HUES64 (cell line): Measurements from ENCODE around the gene COX5A.
"Not testable (repeated sequence)": the region's sequence is repeated elsewhere in the genome, so short reads cannot be mapped to it uniquely, and the experiment has no call there.

Experiments used
- H3K27ac ChIP-seq: 2 replicates; pipeline ENCODE4 v1.7.0; 2013; ENCODE audit warnings: low read depth, low read length, inconsistent platforms
- H3K27me3 ChIP-seq: 2 replicates; pipeline ENCODE4 v1.6.1; 2013; ENCODE audit warnings: mild to moderate bottlenecking, low read length; ENCODE audit not compliant: insufficient read depth
- H3K36me3 ChIP-seq: 2 replicates; pipeline ENCODE4 v1.6.1; 2013; ENCODE audit warnings: mild to moderate bottlenecking, low read length; ENCODE audit not compliant: insufficient read depth
- H3K4me1 ChIP-seq: 2 replicates; pipeline ENCODE4 v1.6.1; 2013; ENCODE audit warnings: mild to moderate bottlenecking, low read length, moderate library complexity; ENCODE audit not compliant: insufficient read depth
- H3K4me3 ChIP-seq: 2 replicates; pipeline ENCODE4 v1.5.1; 2013; ENCODE audit warnings: mild to moderate bottlenecking, low read length, moderate library complexity
- H3K9ac ChIP-seq: 2 replicates; pipeline ENCODE4 v1.6.1; 2013; ENCODE audit warnings: mild to moderate bottlenecking, low read depth, low read length
- H3K9me3 ChIP-seq: 2 replicates; pipeline ENCODE4 v1.6.1; 2013; ENCODE audit warnings: low read depth, low read length; ENCODE audit not compliant: insufficient read depth
- WGBS: fragments of 150-250, 120-280 bp; methylation state at CpG from one replicate; pipeline ENCODE4 v1.1.7; 2013; ENCODE audit warnings: missing lambda C conversion rate; 5-methylcytosine and 5-hydroxymethylcytosine counted together

COX5A gene

DNA sequence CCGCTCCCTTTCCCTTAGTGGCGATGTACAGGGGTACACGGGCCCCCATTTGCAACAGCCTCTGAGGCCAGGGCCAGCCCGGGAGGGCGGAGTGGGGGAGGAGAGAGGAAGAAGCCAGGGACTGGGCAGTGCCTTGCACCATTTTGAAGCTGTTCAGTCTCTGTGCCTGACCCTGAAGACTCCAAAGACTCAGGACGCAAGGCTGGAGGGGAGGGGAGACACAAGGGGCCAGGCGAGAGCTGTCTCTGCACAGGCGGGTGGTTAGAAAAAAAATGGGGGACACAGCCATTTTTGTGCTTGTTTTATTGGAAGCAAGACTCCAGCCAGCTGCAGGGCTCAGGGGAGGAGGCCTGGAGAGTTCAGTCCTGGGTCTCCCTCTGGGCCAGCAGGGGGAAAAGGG lies 17.1 kb upstream of the COX5A start:
- peak overlapping the region; percentile 62 for H3K4me3 ChIP-seq
- H3K27ac ChIP-seq, result no peak overlapping the region
- peaks cover 48% of the 10 kb centered on the region for H3K27me3 ChIP-seq
- no peaks in the 10 kb centered on the region for H3K9me3 ChIP-seq
- H3K9ac ChIP-seq, result no peak overlapping the region
- no peaks in the 10 kb centered on the region for H3K36me3 ChIP-seq
- peaks cover 25% of the 10 kb centered on the region for H3K4me1 ChIP-seq
- WGBS, result 68% methylated on average over 8 of the region's 8 CpGs

DNA sequence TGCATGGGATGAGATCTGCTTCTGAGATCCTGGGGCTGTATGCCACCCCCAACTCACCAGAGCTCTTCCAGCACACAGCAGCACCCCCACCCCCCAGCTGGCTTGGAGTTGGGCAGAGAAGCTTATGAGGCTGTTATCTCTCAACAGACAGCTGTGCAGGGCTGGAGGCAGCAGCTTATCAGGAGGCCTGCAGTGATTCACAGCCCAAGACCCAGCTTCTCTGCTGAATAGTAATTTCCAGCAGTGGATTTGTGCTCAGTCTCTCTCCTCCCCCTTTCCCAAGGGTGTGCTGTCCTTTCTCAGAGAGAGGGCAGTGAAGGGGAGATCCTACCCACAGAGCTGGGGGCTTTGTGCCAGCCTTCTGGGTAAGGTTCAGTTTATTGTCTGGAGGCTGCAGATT lies 16.6 kb upstream of the COX5A start:
- Histone ChIP-seq H3K27me3 (peaks cover 43% of the 10 kb centered on the region), H3K36me3 (no peaks in the 10 kb centered on the region), H3K9me3 (no peaks in the 10 kb centered on the region), H3K4me3 (peak overlapping the region; percentile 62), H3K9ac (no peak overlapping the region), H3K4me1 (peaks cover 26% of the 10 kb centered on the region), H3K27ac (no peak overlapping the region)

DNA sequence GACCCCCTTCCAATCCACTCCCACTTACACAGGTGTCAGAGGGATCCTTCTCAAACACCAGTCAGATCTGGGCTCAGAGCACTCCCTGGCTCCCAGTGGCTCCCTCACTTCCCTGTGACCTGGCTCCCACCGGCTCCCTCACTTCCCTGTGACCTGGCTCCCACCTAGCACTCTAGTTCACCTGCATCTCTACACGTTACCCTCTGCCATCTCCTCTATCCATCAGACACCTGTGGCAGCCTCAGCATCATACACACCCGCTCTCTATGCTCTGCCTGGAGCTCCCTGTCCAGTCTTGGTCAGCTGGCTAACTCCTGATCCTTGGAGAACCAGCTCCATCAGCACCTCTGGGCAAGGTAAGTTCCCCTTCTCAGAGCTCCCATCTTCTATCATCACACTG lies 13.1 kb upstream of the COX5A start:
- peaks cover 13% of the 10 kb centered on the region for H3K27me3 ChIP-seq
- WGBS, result 69% methylated on average over 3 of the region's 3 CpGs
- no peak overlapping the region for H3K27ac ChIP-seq
- no peak overlapping the region for H3K9ac ChIP-seq
- peaks cover 22% of the 10 kb centered on the region for H3K4me1 ChIP-seq
- no peaks in the 10 kb centered on the region for H3K36me3 ChIP-seq
- H3K4me3 ChIP-seq, result no peak overlapping the region
- no peaks in the 10 kb centered on the region for H3K9me3 ChIP-seq

DNA sequence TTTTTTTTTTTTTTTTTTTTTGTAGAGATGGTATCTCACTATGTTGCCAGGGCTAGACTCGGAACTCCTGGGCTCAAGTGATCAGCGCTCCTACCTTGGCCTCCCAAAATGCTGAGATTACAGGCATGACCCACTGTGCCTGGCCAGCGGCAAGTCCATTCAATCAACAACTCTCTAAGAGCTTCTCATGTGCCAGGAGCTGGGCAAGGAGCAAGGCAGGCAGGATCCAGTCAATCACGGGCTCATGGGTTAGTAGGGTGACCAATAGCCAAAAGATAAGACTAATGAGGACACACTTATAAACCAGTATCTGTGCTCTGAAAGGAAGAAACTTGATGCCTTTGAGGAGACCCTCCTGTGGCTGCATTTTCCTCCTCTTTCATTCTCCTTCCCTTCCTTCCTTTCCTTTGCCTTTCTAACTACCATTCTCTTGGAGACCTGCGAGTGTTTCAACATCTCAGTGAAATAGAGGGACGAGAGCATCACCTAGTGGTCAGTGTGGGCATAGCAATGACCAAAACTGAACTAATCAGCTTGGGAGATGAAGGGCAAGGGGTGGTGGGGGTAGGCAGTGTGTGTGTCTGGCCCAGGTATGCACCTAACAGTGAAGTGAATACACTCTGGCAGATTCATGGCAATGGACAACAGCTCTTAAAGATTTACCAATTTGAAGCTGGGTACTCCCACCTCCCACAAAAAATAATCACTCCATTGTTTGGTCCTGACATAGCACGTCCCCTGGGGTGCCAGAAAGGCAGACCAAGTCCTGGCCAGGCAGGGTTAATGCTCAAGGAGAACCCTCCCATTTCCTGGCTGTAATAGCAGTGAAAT lies 12.4 kb upstream of the COX5A start:
- 47% methylated on average over 7 of the region's 7 CpGs for WGBS
- no peak overlapping the region for H3K9ac ChIP-seq

DNA sequence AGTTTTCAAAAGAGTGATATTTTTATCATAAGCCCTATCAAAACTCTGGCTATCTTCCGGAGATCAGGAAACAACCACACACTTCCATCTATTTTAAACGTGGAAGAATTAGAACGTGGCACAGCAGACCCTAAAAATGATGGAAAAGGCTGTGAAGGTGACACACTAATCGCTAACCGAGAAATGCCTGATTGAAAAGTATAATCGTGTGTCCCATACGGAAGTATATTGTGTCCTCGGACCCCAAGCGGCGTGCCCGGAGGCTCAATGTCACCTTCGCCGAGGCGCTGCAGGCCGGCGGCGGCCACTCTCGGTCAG lies 642 bp downstream of the COX5A start:
- no peaks in the 10 kb centered on the region for H3K4me1 ChIP-seq
- peaks cover 6% of the 10 kb centered on the region; the same call in 1 of the 2 replicates for H3K36me3 ChIP-seq
- H3K9me3 ChIP-seq, result no peaks in the 10 kb centered on the region
- peak overlapping the region; percentile 98 for H3K27ac ChIP-seq
- no peaks in the 10 kb centered on the region for H3K27me3 ChIP-seq
- H3K4me3 ChIP-seq, result peak overlapping the region; percentile 83
- peak overlapping the region; percentile 95 for H3K9ac ChIP-seq
- WGBS, result under 1% methylated on average over 18 of the region's 18 CpGs

More for the DNA sequence above, 12.4 kb upstream of the COX5A start:
- no peak overlapping the region for H3K27ac ChIP-seq
- H3K36me3 ChIP-seq, result no peaks in the 10 kb centered on the region
- H3K9me3 ChIP-seq, result no peaks in the 10 kb centered on the region
- H3K27me3 ChIP-seq, result peaks cover 6% of the 10 kb centered on the region
- no peak overlapping the region for H3K4me3 ChIP-seq
- peaks cover 17% of the 10 kb centered on the region for H3K4me1 ChIP-seq

DNA sequence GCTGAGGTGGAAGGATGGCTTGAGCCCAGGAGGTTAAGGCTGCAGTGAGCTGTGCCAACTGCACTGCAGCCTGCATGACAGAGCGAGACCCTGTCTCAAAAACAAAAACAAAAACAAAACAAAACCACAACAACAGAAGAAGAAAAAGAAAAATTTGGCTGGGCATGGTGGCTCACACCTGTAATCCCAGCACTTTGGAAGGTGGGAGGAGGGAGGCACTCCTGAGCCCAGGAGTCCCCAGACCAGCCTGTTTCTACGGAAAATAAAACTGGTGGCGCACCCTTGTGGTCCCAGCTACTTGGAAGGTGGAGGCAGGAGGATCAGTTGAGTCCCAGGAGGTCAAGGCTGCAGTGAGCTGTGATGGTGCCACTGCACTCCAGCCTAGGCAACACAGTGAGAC lies 2.7 kb downstream of the COX5A start:
- H3K36me3 ChIP-seq, result peaks cover 24% of the 10 kb centered on the region
- 87% methylated on average over 3 of the region's 3 CpGs for WGBS
- H3K9me3 ChIP-seq, H3K27ac ChIP-seq, H3K4me1 ChIP-seq, H3K9ac ChIP-seq, H3K4me3 ChIP-seq, H3K27me3 ChIP-seq: not testable (repeated sequence)

DNA sequence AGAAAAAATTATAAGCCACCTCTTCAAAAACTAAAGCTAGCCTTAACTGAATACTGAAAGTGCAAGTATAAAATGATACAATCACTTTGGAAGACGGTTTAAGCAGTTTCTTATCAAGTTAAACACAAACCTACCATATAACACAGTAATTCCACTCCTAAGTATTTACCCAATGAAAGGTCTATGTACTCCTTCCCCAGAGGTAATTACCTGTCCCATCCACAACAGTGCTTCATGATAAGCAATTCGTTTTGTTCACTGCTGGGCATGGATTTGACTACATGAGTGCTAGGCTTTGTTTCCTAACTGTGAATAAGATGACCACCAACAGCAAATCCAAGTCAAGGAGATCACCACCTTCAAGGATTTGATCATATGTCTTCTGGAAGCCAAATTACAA lies 4.3 kb downstream of the COX5A start:
- H3K4me1 ChIP-seq, result no peaks in the 10 kb centered on the region
- no peaks in the 10 kb centered on the region for H3K9me3 ChIP-seq
- peaks cover 35% of the 10 kb centered on the region for H3K36me3 ChIP-seq
- H3K27me3 ChIP-seq, result no peaks in the 10 kb centered on the region
- no peak overlapping the region for H3K27ac ChIP-seq
- WGBS, result 92% methylated on average over 2 of the region's 2 CpGs
- no peak overlapping the region for H3K4me3 ChIP-seq
- H3K9ac ChIP-seq, result no peak overlapping the region

DNA sequence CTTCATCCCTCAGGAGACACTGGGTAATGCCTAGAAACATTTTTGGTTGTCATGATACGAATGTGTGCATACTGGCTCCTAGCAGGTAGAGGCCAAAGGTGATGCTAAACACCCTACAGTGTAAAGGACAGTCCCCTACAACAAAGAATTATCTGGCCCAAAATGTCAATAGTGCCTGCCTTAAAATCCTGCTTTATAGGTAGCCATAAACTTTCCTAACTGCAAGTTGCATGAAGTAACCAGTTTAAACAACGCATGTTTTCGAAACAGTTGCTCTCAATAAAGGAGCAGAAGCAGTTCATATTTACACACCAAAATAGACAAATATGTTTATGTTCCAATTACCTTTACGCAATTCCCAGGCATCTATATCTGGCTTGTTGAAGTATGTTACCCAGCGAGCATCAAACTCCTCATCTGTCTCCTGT lies 9.1 kb downstream of the COX5A start:
- no peaks in the 10 kb centered on the region for H3K9me3 ChIP-seq
- no peaks in the 10 kb centered on the region for H3K4me1 ChIP-seq
- no peak overlapping the region for H3K27ac ChIP-seq
- no peak overlapping the region for H3K9ac ChIP-seq
- H3K4me3 ChIP-seq, result no peak overlapping the region
- H3K36me3 ChIP-seq, result peaks cover 71% of the 10 kb centered on the region
- WGBS, result 95% methylated on average over 5 of the region's 5 CpGs
- H3K27me3 ChIP-seq, result no peaks in the 10 kb centered on the region

DNA sequence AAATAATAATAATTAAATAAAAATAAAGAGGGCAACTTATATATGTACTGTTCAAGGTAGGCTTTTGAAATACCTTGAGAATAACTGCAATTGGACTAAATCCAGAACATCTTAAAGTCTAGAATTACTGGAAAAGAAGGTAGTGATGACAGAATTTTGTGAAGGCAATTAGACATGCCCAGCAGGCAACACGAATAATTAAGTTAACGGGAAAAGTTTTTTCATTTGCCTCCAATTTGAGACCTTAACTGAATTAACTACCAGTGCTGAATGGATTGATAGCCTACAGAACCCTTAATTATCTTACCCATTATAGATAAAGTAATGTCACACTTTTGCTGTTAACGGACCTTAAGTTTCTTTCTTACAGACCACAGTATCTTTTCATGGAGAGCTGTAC lies 13.3 kb downstream of the COX5A start:
- H3K27me3 ChIP-seq, result no peaks in the 10 kb centered on the region
- no peaks in the 10 kb centered on the region for H3K4me1 ChIP-seq
- no peaks in the 10 kb centered on the region for H3K9me3 ChIP-seq
- H3K4me3 ChIP-seq, result no peak overlapping the region
- WGBS, result 96% methylated on average over 3 of the region's 3 CpGs
- H3K36me3 ChIP-seq, result peaks cover 91% of the 10 kb centered on the region
- no peak overlapping the region for H3K27ac ChIP-seq
- H3K9ac ChIP-seq, result no peak overlapping the region

DNA sequence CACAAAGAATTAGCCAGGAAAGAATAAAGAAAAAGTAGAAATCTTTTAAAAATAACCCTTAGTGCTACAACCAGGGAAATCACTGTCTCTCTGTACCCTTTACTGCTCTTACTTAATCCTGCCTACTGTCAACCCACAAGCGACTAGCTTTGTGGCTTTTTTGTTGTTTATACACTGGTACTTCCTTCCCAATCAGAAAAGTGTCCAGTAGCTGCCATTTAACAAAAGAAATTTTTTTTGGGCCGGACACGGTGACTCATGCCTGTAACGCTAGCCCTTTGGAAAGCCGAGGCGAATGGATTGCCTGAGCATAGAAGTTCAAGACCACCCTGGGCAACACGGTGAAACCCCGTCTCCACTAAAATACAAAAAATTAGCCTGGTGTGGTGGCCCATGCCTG lies 17.4 kb downstream of the COX5A start:
- Histone ChIP-seq H3K27ac (no peak overlapping the region), H3K9ac (no peak overlapping the region), H3K27me3 (no peaks in the 10 kb centered on the region), H3K9me3 (no peaks in the 10 kb centered on the region), H3K36me3 (peaks cover 94% of the 10 kb centered on the region), H3K4me3 (no peak overlapping the region), H3K4me1 (no peaks in the 10 kb centered on the region)
- 96% methylated on average over 8 of the region's 8 CpGs for WGBS

DNA sequence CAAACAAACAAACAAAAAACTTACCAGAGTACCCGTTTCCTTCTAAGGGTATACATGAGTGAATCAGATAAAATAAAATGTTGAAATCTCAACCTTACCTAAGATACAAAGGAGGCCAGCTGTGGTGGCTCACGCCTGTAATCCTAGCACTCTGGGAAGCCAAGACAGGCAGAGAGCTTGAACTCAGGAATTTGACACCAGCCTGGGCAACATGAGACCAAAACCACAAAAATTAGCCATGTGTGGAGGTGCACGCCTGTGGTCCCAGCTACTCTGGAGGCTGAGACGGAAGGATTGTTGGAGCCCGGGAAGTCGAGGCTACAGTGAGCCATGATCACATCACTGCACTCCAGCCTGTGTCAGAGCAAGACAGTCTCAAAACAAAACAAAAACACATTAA lies 20.2 kb downstream of the COX5A start:
- Histone ChIP-seq H3K4me1 (no peaks in the 10 kb centered on the region), H3K27me3 (no peaks in the 10 kb centered on the region), H3K9me3 (no peaks in the 10 kb centered on the region), H3K9ac (no peak overlapping the region), H3K27ac (no peak overlapping the region), H3K36me3 (peaks cover 92% of the 10 kb centered on the region), H3K4me3 (no peak overlapping the region)
- WGBS, result 94% methylated on average over 5 of the region's 6 CpGs

DNA sequence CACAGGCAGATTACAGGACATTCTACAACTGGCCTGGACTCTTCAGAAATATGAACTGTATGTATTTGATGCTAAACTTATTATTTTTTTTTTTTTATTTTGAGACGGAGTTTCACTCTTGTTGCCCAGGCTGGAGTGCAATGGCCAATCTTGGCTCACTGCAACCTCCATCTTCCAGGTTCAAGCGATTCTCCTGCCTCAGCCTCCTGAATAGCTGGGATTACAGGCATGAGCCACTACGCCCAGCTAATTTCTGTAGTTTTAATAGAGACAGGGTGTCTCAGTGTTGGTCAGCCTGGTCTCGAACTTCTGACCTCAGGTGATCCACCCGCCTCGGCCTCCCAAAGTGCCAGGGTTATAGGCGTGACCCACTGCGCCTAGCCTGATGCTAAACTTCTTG lies 24.1 kb downstream of the COX5A start:
- not testable (repeated sequence) for H3K4me3 ChIP-seq, H3K27ac ChIP-seq, H3K9me3 ChIP-seq, H3K4me1 ChIP-seq, H3K9ac ChIP-seq, H3K27me3 ChIP-seq
- peaks cover 77% of the 10 kb centered on the region for H3K36me3 ChIP-seq
- WGBS, result 98% methylated on average over 8 of the region's 8 CpGs
